GDM1 (cell line): ENCODE measurements around the gene COBL.

Source experiments
- DNase-seq: peaks from one replicate; lab custom pipeline; 2025; lab: John Stamatoyannopoulos, UW

The COBL gene

DNA sequence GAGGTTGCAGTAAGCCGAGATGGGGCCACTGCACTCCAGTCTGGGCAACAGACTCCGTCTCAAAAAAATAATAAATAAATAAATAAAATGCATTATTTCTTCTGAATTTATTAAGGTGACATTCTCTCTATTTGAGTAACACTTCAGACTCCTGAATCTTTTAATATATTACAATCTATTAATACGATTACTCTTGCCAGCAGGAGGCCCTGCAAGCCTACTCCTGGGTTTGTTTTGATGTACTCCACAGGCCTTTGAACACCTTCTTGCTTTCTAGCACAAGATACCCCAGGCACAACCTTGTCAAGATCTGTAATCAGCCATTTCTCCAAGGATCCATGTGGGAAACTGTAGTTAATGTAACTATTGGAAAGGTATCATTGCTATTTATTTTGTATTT lies 63.5 kb downstream of the COBL start:
- no peak for DNase-seq

DNA sequence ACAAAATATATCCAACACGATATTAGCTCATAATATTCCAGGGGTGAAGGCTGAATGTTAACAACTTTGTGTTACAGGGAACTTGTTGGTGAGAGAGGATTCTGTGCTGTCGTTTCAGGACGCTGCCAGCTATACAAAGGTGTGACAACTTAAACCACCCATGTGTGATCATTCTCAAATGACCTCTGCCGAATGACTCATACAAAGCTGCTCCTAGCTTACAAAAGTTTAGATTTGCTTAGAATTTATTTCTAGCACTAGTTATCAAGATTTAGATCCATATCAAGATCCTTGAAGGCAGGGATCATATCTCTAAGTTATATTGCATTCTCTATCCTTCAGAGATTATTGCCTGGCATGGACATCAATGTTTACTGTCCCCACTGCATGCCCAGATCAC lies 65.3 kb downstream of the COBL start:
- DNase-seq, result no peak

DNA sequence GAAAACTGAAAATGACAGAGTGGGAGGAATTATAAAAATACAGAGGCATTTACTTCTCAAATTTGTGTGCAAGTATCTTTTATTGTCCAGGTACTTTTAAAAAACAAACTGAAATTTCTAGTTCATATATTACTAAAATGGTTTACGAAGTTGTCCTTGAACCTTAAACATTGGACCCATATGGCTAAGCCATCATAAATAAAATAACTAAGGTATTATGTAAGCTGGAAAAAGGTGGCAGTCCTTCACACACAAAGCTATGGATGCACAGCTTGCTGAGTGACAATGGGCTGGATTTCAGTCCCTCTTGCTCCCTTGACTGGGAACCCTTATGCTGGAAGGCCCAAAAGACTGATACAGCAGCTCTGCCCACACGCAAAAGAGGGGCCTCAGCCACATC lies 66.1 kb downstream of the COBL start:
- DNase-seq, result no peak

- no peak for DNase-seq
Observed at GRCh38 chr7:51249991-51250390, 66.6 kb downstream of the COBL start.

DNA sequence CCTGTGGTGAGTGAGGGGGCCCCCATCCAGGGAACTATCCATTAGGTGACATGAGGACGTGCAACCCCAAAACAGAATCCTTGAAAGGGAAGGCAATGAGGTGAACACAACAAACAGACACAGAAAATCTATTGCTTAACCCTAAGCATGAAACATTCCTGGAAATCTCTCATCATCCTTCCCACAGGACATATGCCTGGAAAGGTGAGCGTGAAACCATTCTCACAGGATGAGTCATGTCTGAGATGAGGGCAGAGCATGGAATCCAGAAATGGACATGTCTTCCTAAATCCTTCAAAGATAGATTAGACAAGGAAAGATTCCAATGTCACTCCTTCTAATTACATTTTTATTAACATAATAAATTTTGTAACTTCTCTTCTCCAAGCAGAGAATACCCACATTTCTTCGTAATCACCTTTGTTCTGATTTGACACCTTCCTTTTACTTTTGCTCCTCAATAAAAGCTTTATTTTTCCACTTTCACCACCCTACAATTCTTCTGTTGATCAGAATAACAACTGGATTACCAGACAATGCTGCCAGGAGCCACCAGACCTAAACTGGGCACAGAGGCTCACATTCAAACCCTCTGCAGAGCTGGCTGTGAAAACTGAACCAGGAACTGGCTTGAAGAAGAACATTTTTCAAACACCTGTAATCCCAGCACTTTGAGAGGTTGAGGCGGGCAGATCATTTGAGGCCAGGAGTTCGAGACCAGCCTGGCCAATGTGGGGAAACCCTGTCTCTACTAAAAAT lies 67.2 kb downstream of the COBL start:
- DNase-seq, result no peak

DNA sequence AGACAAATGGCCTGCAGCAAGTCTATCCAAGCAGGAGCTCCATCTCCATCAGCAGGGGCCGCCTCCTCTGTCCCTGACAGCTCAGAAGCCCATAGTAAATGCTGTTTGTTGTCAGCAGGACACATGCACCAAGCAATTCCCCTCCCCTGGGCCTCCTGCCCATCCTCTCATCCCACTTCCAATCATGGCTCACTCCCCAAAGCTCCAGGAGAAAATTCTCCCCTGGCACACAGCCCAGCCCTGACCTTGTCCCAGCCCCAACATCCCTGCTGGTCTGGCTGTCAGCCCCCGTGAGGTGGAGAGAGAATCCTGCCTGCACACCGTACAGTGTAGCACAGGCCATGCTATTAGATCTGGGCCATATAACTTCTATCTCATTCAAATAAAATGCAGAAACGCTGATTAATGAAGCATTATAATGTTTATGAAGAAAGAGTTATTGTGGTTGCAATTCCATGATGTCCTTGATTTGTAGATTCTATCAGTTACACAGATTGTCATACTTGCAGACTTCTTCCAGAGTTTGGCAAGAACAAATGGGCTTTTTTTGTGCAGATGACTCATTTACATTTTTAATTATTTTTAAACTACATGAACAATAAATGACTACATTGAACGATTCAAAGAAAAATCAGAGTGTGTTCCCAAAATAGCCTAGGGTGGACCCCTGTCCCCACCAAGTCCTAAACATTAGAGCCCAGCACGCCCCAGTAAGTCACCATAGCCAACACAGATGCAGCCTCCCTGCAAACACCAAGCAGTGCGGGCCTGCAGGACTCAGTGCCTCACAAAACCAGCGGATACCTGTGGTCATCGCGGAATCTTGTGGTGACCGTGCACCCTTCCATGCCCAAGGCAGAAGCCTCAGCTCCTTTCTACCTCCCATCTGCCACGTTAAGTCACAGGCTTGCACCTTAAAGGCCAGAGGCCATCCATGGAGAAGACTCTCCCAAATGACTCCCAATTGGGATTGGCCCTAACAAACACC lies 70.1 kb downstream of the COBL start:
- no peak for DNase-seq

- no peak for DNase-seq
Observed at GRCh38 chr7:51244885-51245284, 71.7 kb downstream of the COBL start.

DNA sequence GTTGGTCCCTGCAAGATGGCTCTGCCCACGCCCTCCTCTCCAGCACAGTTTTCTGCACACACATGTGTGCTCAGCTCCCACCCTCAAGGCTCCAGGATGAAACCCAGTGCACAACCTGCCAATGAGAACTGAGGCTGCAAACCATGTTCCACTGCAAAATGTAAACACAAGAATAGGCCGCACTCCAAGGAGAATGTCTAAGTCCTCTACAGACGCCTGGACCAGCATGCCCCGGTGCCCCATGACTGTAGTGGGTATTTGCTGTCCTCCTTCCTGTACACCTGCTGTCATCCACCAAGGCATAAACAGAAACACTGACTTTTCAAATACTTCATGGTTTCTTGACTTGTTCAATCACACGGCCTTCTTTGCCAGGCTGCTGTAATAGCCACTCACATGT lies 72.6 kb downstream of the COBL start:
- no peak for DNase-seq

GRCh38 chr7:51243631-51244030 lies 73.0 kb downstream of the COBL start:
- DNase-seq, result no peak

DNA sequence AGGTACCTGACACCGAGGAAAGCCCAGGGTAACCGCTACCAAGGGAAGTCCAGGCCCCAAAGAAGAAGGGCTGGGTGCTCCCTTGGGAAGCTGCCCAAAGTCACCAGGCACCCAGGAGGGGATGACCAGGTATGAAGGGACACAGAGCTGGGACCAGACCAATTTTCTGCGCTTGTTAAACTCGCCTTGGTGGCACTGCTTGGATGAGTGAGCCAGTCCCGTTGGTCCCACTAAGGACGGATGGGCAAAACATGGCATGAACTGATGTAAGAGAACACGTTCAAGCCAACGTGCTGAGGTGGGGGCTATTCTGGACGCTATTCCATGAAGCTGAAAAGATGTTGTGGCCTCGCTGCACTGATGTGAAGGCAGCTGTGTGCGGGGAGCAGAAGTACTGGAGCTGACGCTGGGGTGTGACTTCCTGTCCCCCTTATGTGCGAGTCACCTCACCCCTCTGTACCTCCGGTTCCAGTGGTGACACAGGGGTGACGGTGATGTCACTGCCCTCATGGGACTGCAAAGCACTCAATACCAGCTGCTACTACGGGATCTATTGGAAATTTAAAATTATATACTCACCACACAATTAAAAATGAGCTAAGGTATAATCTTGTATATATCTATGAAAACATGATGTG lies 73.6 kb downstream of the COBL start:
- no peak for DNase-seq

DNA sequence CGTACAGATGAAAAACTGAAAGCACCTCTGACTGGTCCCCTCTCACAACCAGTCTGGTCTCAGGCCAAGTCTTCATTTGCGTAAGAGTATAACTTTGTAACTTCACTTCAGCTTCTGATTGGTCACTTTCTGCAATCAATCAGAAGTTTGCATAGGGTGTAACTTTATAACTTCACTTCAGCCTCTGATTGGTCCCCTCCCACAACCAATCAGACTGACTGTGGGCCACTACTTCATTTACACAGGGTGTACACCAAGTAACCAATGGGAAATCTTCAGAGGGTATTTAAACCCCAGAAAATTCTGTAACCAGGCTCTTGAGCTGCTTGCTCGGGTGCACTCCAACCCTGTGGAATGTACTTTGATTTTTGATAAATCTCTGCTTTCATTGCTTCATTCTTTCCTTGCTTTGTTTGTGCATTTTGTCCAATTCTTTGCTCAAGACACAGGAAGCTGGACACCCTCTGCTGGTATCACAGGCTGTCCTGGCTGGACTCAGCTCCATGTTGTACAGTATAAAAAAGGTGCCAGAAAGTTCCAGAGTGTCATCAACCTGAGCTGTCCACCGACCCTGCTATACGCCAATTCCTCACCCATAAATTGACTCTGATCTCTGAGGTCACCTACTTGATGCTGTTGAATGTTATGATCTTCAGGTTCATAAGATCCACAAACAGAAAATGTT lies 74.5 kb downstream of the COBL start:
- DNase-seq, result no peak

- no peak for DNase-seq
Observed at GRCh38 chr7:51240868-51241267, 75.7 kb downstream of the COBL start.

DNA sequence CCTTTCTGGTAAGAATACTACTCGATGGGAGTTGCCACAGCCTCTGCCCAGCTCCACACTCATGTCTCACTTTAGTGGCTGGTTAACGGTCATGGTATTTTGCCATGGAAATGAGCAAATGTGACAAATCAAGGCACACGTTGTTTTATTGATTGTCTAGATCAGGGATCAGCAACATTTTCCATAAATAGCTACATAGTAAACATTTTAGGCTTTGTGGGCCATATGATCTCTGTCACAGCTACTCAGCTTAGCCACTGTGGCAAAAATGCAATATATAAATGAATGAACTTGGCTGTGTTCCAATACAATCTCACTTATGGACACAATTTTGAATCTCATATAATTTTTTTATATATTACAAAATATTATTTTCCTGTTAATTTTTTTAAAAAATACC lies 76.9 kb downstream of the COBL start:
- DNase-seq, result no peak

DNA sequence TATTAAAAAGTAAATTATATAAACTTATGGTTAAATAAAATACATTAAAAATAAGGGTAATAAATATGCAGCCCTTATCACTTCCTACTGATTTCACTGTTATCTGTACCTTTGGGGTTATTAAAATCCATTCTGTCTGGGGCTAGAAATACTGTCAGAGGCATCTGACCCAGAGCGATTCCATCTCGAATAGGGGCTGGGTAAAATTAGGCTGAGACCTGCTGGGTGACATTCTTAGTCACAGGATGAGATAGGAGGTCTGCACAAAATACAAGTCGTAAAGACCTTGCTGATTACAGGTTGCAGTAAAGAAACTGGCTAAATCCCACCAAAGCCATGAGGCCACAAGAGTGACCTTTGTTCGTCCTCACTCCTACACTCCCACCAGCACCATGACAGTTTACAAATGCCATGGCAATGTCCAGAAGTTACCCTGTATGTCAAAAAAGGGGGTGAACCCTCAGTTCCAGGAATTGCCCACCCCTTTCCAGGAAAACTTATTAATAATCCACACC lies 77.6 kb downstream of the COBL start:
- no peak for DNase-seq

DNA sequence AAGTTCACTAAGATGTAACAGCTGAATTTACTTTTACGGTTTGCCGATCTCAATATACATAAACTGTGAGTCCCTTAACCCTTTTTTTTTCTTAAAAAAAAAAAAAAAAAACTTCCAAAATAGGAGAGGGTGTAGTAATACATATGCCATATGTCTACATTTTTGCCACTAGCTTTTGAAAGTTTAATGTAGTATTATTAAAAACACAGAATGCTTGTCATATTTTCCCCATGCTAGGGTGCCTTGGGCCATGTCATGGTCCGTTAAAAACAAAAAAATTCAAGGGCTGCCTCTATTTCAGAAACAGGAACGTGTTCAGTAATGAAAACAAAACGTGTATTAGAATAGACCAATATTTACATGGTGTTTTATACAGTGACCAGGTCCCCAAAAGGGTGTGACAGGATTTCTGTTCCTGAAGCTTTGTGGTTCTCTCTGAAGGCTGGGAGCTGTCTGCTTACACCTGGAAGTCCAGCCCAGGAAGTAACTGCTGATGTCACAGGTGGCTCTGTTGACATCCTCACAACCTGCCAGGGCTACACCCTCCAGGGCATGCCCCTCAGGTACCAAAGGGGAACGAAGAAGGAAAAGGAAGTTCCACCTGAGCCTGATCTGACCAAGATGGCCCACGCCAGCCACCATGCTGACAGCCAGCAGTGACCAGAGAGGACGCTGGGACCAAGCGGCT lies 79.0 kb downstream of the COBL start:
- no peak for DNase-seq

DNA sequence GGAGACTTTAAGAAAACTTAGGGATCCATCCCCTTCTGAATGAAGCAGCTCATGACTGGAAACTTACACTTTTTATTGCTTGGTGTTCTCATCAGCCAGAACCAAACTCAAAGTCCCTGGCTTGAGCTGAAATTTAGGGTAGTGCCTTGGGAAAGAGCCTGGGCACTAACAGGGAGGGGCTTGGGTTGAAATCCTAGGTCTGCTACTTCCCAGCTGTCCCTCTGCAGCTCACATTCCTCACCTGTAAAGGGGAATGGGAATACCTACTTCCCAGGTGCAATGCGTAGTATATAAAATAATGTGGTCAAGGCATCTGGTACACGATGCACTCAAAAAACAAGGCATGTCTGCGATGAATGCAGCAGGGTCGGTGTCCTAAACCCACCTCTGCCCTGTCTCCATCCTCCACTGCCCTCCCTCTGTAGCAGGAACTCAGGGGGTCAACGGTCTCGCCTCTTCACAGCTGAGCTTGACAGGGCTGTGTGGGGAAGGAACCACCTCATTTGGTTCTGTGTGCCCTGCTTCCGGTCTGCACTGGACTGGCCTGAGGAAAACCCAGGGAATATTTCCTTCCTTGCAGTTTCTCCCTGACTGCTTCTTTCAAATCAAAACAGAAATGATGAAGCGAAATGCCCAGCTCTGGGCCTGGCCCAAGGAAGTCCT lies 80.0 kb downstream of the COBL start:
- no peak for DNase-seq

GRCh38 chr7:51235593-51236313 lies 80.9 kb downstream of the COBL start:
- no peak for DNase-seq

GRCh38 chr7:51234609-51235308 lies 81.8 kb downstream of the COBL start:
- no peak for DNase-seq

DNA sequence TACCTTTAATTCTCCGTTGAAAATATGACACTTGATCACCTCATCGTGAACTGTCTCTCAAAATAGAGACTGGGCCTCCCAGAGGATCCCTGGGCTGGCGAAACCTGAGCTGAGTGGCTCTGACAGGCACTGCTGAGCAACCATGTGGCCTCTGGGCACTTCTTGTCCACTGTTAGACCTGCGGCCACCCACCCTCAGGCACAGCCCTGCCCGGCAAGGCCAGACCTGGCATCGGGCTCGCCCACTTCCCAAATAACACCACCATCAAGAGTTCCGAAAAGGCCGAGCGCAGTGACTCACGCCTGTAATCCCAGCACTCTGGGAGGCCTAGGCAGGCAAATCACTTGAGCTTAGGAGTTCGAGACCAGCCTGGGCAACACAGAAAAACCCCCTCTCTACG lies 82.5 kb downstream of the COBL start:
- no peak for DNase-seq
